ENCODE results near the gene ANKRD39. TPM values are rescaled to one million over a fixed set of nuclear protein-coding genes. Genes with fewer than 3 reads are reported as not detected.

The ANKRD39 gene
- total RNA-seq, 2 donors from 2014 or later, result 12.4 to 18.7 TPM

GRCh38 chr2:96800061-96801004 lies 57.5 kb downstream of the ANKRD39 start:
- no peaks in the 10 kb centered on the region for H3K9me3 ChIP-seq
- peak overlapping the region in 1 of 2 donors; percentile 38 for H3K9ac ChIP-seq (ENCODE audit: low read depth in 2 of 2, low read length in 2 of 2)
- H3K4me3 ChIP-seq, result no peak overlapping the region
- no peak for DNase-seq
- TF ChIP-seq, protein P1, sequence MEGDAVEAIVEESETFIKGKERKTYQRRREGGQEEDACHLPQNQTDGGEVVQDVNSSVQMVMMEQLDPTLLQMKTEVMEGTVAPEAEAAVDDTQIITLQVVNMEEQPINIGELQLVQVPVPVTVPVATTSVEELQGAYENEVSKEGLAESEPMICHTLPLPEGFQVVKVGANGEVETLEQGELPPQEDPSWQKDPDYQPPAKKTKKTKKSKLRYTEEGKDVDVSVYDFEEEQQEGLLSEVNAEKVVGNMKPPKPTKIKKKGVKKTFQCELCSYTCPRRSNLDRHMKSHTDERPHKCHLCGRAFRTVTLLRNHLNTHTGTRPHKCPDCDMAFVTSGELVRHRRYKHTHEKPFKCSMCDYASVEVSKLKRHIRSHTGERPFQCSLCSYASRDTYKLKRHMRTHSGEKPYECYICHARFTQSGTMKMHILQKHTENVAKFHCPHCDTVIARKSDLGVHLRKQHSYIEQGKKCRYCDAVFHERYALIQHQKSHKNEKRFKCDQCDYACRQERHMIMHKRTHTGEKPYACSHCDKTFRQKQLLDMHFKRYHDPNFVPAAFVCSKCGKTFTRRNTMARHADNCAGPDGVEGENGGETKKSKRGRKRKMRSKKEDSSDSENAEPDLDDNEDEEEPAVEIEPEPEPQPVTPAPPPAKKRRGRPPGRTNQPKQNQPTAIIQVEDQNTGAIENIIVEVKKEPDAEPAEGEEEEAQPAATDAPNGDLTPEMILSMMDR (IDR thresholded peaks at IDR 0.05), result no peak
- no peaks in the 10 kb centered on the region for H3K4me1 ChIP-seq
- intact Hi-C loops (cut with DNase I), result loop anchor here (5.0 to 10.0 kb wide), 2 partner anchors 38 to 186 kb away; partner anchors contain the start of gene CNNM4
- H3K27ac ChIP-seq, result no peak overlapping the region
- H3K27me3 ChIP-seq, result no peaks in the 10 kb centered on the region
- H3K36me3 ChIP-seq, result peaks cover 5% of the 10 kb centered on the region

DNA sequence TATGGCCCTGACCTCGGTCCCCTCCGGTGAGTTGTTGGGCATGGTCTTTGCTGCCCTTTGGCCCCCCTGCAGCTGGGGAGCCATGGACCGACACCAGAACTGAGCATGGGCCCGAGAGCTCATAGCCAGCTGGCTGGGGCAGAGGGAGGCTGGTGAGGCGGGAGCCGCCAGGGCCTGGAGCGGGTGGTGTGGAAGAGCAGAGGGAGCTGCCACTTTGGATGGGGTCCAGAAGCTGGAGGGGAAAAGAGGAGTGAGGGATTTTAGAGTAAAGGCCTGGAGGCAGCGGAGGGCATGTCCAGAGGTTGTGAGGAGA lies 58.2 kb downstream of the ANKRD39 start:
- Histone ChIP-seq H3K27me3 (no peaks in the 10 kb centered on the region), H3K36me3 (peaks cover 5% of the 10 kb centered on the region), H3K27ac (no peak overlapping the region), H3K9me3 (no peaks in the 10 kb centered on the region), H3K9ac (ENCODE audit: low read depth in 2 of 2, low read length in 2 of 2) (no peak overlapping the region), H3K4me3 (no peak overlapping the region), H3K4me1 (no peaks in the 10 kb centered on the region)
- TF ChIP-seq, protein P1 (IDR thresholded peaks at IDR 0.05), result no peak
- intact Hi-C loops (cut with DNase I), result no loop called here
- DNase-seq, result no peak

DNA sequence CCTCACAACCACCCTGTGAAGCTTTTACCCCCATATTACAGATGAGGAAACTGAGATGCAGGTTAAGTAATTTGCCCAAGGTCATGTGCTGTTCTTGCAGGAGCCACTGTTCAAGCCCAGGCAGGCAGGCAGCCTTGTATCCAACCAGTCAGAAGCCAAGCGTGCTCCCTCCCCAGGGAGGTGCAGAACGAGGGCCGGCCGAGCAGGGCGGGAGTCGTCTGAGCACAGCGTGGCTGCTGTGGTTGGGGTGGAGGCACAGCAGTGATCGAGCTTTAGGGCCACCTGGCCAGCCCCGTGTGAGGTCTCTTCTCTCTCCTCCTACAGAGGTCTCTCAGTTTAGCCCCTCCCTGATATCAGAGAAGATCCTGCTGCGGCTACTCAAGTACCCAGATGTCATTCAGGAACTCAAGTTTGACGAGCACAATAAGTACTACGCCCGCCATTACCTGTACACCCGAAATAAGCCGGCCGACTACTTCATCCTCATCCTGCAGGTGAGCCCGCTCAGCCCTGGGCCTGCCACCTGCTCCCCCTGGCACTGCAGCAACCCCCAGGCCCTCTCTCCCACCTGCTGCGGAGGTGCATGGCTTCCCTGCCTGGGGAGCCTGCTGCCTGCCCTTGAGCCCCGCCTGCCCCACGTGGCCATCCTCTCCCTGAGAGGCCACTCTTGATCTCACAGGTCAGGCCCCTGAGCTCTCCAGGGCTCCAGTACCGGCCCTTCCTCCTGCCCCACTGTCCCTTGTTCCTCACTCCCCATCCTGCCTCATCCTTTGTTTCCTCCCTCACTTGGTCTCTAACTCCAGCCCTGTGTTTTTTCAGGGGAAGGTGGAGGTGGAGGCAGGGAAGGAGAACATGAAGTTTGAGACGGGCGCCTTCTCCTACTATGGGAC lies 58.8 kb downstream of the ANKRD39 start:
- H3K27ac ChIP-seq, result no peak overlapping the region
- H3K9ac ChIP-seq (ENCODE audit: low read depth in 2 of 2, low read length in 2 of 2), result no peak overlapping the region
- H3K4me1 ChIP-seq, result no peaks in the 10 kb centered on the region
- H3K9me3 ChIP-seq, result no peaks in the 10 kb centered on the region
- DNase-seq, result no peak
- TF ChIP-seq, protein P1 (IDR thresholded peaks at IDR 0.05), result no peak
- peaks cover 5% of the 10 kb centered on the region for H3K36me3 ChIP-seq
- H3K27me3 ChIP-seq, result no peaks in the 10 kb centered on the region
- no peak overlapping the region for H3K4me3 ChIP-seq
- intact Hi-C loops (cut with DNase I), result no loop called here

Small RNAs within 50 kb of the gene (microRNA-seq; reads per million reads assigned to microRNA genes)
- 27.6 reads per million, percentile 33 among the genes with 10 or more reads in this experiment for gene MIR3127

Other genes with a start within 250 kb of the ANKRD39 start
- gene KANSL3, start 219.7 kb downstream of the ANKRD39 start, total RNA-seq, result 10 to 100 TPM; 33.6 to 36.5 TPM
- gene FER1L5, start 215.3 kb downstream of the ANKRD39 start, total RNA-seq, result not detected
- 10 to 100 TPM; 13.5 to 24.7 TPM for gene LMAN2L, start 118.0 kb downstream of the ANKRD39 start, total RNA-seq
- gene CNNM4, start 97.1 kb downstream of the ANKRD39 start, total RNA-seq, result 100 to 1,000 TPM in 1 of 2 donors, 10 to 100 TPM in 1; 80.4 to 190 TPM
- gene CNNM3, start 41.7 kb downstream of the ANKRD39 start, total RNA-seq, result 10 to 100 TPM; 24.4 to 33.0 TPM
- gene ANKRD23, start 14.0 kb downstream of the ANKRD39 start, total RNA-seq, result 1 to 10 TPM; 1.4 to 4.1 TPM
- gene SEMA4C, start 12.1 kb upstream of the ANKRD39 start, total RNA-seq, result 10 to 100 TPM; 13.0 to 17.2 TPM
- under 1 TPM in 1 of 2 donors, not detected in 1; 0.84 TPM for gene FAM178B, start 128.6 kb upstream of the ANKRD39 start, total RNA-seq
- gene FAHD2B, start 236.9 kb upstream of the ANKRD39 start, total RNA-seq, result 1 to 10 TPM; 5.0 to 6.2 TPM

All from colonic mucosa (tissue), 4 donors.